MM.1S (cell line): ENCODE data around the gene IL1R1.

ENCODE experiments used
- CTCF ChIP-seq: fragments of 300-600 bp; sonication (generic); IDR thresholded peaks from 2 replicates; pipeline ENCODE4 v1.5.1; 2016; ENCODE audit warnings: antibody characterized with exemption, low read length, mixed read lengths
- EZH2phosphoT487 ChIP-seq: fragments of 300-600 bp; sonication (generic); IDR thresholded peaks from 2 replicates; pipeline ENCODE4 v1.6.1; 2018; ENCODE audit warnings: antibody characterized with exemption, low read length

GRCh38 chr2:102190430-102191107, 48.0 kb downstream of the IL1R1 start:
- TF ChIP-seq CTCF (no peak), EZH2phosphoT487 (no peak)
